ENCODE data around the gene MAP3K5.

MAP3K5 gene

GRCh38 chr6:136635615-136636014 is 156.7 kb downstream of the MAP3K5 start:
- DNase-seq, result no peak

- DNase-seq, result no peak
Observed at GRCh38 chr6:136633355-136633754, 158.9 kb downstream of the MAP3K5 start.

GRCh38 chr6:136628996-136629395 is 163.3 kb downstream of the MAP3K5 start:
- no peak for DNase-seq

- DNase-seq, result no peak
Observed at GRCh38 chr6:136627191-136627590, 165.1 kb downstream of the MAP3K5 start.

GRCh38 chr6:136625293-136625692 is 167.0 kb downstream of the MAP3K5 start:
- DNase-seq, result no peak

GRCh38 chr6:136624347-136624746 is 167.9 kb downstream of the MAP3K5 start:
- no peak for DNase-seq

GRCh38 chr6:136618086-136618485 is 174.2 kb downstream of the MAP3K5 start:
- no peak for DNase-seq

- DNase-seq, result no peak
Observed at GRCh38 chr6:136616527-136616926, 175.8 kb downstream of the MAP3K5 start.

- DNase-seq, result no peak
Observed at GRCh38 chr6:136614994-136615393, 177.3 kb downstream of the MAP3K5 start.

- no peak for DNase-seq
Observed at GRCh38 chr6:136614350-136614749, 177.9 kb downstream of the MAP3K5 start.

- DNase-seq, result no peak
Observed at GRCh38 chr6:136613477-136613876, 178.8 kb downstream of the MAP3K5 start.

- no peak for DNase-seq
Observed at GRCh38 chr6:136612666-136613389, 179.4 kb downstream of the MAP3K5 start.

GRCh38 chr6:136611746-136612145 is 180.5 kb downstream of the MAP3K5 start:
- no peak for DNase-seq

GRCh38 chr6:136611133-136611532 is 181.1 kb downstream of the MAP3K5 start:
- no peak for DNase-seq

- no peak for DNase-seq
Observed at GRCh38 chr6:136609873-136610706, 182.2 kb downstream of the MAP3K5 start.

GRCh38 chr6:136608991-136609390 is 183.3 kb downstream of the MAP3K5 start:
- no peak for DNase-seq

GRCh38 chr6:136607932-136608772 is 184.1 kb downstream of the MAP3K5 start:
- peak; percentile 93 for DNase-seq

- DNase-seq, result no peak
Observed at GRCh38 chr6:136607204-136607931, 184.9 kb downstream of the MAP3K5 start.

- no peak for DNase-seq
Observed at GRCh38 chr6:136604928-136605510, 187.3 kb downstream of the MAP3K5 start.

GRCh38 chr6:136604328-136604825 is 187.9 kb downstream of the MAP3K5 start:
- no peak for DNase-seq

- DNase-seq, result no peak
Observed at GRCh38 chr6:136600818-136601217, 191.5 kb downstream of the MAP3K5 start.

All from stimulated activated CD8-positive, alpha-beta memory T cell treated with anti-CD3 and anti-CD28 coated beads, Interleukin-4, amount 100 ng/mL, for 48 hours (primary cell).